Rectal smooth muscle tissue (tissue), 1 donor: Measurements from ENCODE around the gene DNAH14.

Source experiments
- H3K27ac ChIP-seq: one replicate; pipeline ENCODE4 v1.7.0; 2013; ENCODE audit warnings: low read depth, low read length, inconsistent platforms
- H3K27me3 ChIP-seq: one replicate; pipeline ENCODE4 v1.7.0; 2013; ENCODE audit warnings: low read length; ENCODE audit not compliant: control insufficient read depth, insufficient read depth
- H3K36me3 ChIP-seq: one replicate; pipeline ENCODE4 v1.7.0; 2013; ENCODE audit warnings: low read length; ENCODE audit not compliant: control insufficient read depth, insufficient read depth
- H3K4me1 ChIP-seq: one replicate; pipeline ENCODE4 v1.7.0; 2013; ENCODE audit warnings: low read length; ENCODE audit not compliant: control insufficient read depth, insufficient read depth
- H3K4me3 ChIP-seq: one replicate; pipeline ENCODE4 v1.7.0; 2013; ENCODE audit warnings: low read length
- H3K9ac ChIP-seq: one replicate; pipeline ENCODE4 v1.7.0; 2013; ENCODE audit warnings: low read length

Gene DNAH14

GRCh38 chr1:225410036-225410435 is 480.6 kb downstream of the DNAH14 start:
- Histone ChIP-seq H3K4me3 (no peak overlapping the region), H3K36me3 (peaks cover 36% of the 10 kb centered on the region), H3K9ac (no peak overlapping the region), H3K4me1 (peaks cover 10% of the 10 kb centered on the region), H3K27me3 (no peaks in the 10 kb centered on the region), H3K27ac (no peak overlapping the region)

- Histone ChIP-seq H3K27ac (no peak overlapping the region), H3K36me3 (peaks cover 38% of the 10 kb centered on the region)
Observed at GRCh38 chr1:225412321-225412720, 482.8 kb downstream of the DNAH14 start.

GRCh38 chr1:225412803-225413351 is 483.4 kb downstream of the DNAH14 start:
- peaks cover 10% of the 10 kb centered on the region for H3K4me1 ChIP-seq
- peak overlapping the region; percentile 9 for H3K27ac ChIP-seq
- no peak overlapping the region for H3K4me3 ChIP-seq
- H3K36me3 ChIP-seq = peaks cover 36% of the 10 kb centered on the region
- H3K9ac ChIP-seq = no peak overlapping the region
- no peaks in the 10 kb centered on the region for H3K27me3 ChIP-seq

More at GRCh38 chr1:225412321-225412720, 482.8 kb downstream of the DNAH14 start:
- Histone ChIP-seq H3K4me1 (peaks cover 10% of the 10 kb centered on the region), H3K4me3 (no peak overlapping the region), H3K27me3 (no peaks in the 10 kb centered on the region), H3K9ac (no peak overlapping the region)

GRCh38 chr1:225413708-225414375 is 484.4 kb downstream of the DNAH14 start:
- H3K27me3 ChIP-seq = no peaks in the 10 kb centered on the region
- H3K4me3 ChIP-seq = no peak overlapping the region
- H3K9ac ChIP-seq = no peak overlapping the region
- peaks cover 41% of the 10 kb centered on the region for H3K36me3 ChIP-seq
- H3K27ac ChIP-seq = no peak overlapping the region
- peaks cover 10% of the 10 kb centered on the region for H3K4me1 ChIP-seq

GRCh38 chr1:225415307-225415706 is 485.8 kb downstream of the DNAH14 start:
- no peak overlapping the region for H3K4me3 ChIP-seq
- H3K9ac ChIP-seq = no peak overlapping the region
- peaks cover 10% of the 10 kb centered on the region for H3K4me1 ChIP-seq
- no peaks in the 10 kb centered on the region for H3K27me3 ChIP-seq
- H3K27ac ChIP-seq = no peak overlapping the region
- H3K36me3 ChIP-seq = peaks cover 37% of the 10 kb centered on the region

GRCh38 chr1:225415967-225416745 is 486.7 kb downstream of the DNAH14 start:
- Histone ChIP-seq H3K4me3 (no peak overlapping the region), H3K9ac (no peak overlapping the region), H3K27me3 (no peaks in the 10 kb centered on the region), H3K4me1 (peaks cover 10% of the 10 kb centered on the region), H3K36me3 (peaks cover 33% of the 10 kb centered on the region), H3K27ac (no peak overlapping the region)

GRCh38 chr1:225418059-225418458 is 488.6 kb downstream of the DNAH14 start:
- Histone ChIP-seq H3K36me3 (peaks cover 26% of the 10 kb centered on the region), H3K27me3 (no peaks in the 10 kb centered on the region), H3K4me3 (no peak overlapping the region), H3K4me1 (peaks cover 15% of the 10 kb centered on the region), H3K9ac (no peak overlapping the region), H3K27ac (no peak overlapping the region)

GRCh38 chr1:225418598-225418997 is 489.1 kb downstream of the DNAH14 start:
- H3K4me1 ChIP-seq = peaks cover 15% of the 10 kb centered on the region
- peaks cover 26% of the 10 kb centered on the region for H3K36me3 ChIP-seq
- no peak overlapping the region for H3K4me3 ChIP-seq
- H3K27me3 ChIP-seq = no peaks in the 10 kb centered on the region
- H3K27ac ChIP-seq = no peak overlapping the region
- H3K9ac ChIP-seq = no peak overlapping the region

- Histone ChIP-seq H3K36me3 (peaks cover 11% of the 10 kb centered on the region), H3K9ac (no peak overlapping the region), H3K27me3 (no peaks in the 10 kb centered on the region), H3K4me3 (no peak overlapping the region), H3K27ac (peak overlapping the region; percentile 46), H3K4me1 (peaks cover 29% of the 10 kb centered on the region)
Observed at GRCh38 chr1:225422031-225422605, 492.6 kb downstream of the DNAH14 start.

GRCh38 chr1:225422795-225423517 is 493.5 kb downstream of the DNAH14 start:
- Histone ChIP-seq H3K4me1 (peaks cover 29% of the 10 kb centered on the region), H3K9ac (no peak overlapping the region), H3K4me3 (peak overlapping the region; percentile 19), H3K27me3 (no peaks in the 10 kb centered on the region), H3K27ac (peak overlapping the region; percentile 46), H3K36me3 (peaks cover 8% of the 10 kb centered on the region)

GRCh38 chr1:225423518-225423855 is 494.0 kb downstream of the DNAH14 start:
- peak overlapping the region; percentile 19 for H3K4me3 ChIP-seq
- H3K27ac ChIP-seq = peak overlapping the region; percentile 46
- peaks cover 29% of the 10 kb centered on the region for H3K4me1 ChIP-seq
- H3K36me3 ChIP-seq = peaks cover 7% of the 10 kb centered on the region
- H3K9ac ChIP-seq = no peak overlapping the region
- no peaks in the 10 kb centered on the region for H3K27me3 ChIP-seq
